IPS DF 6.9 (cell line): ENCODE results near the gene SF3B6.

Experiments
- DNase-seq: peaks from one replicate; pipeline ENCODE4 v3.0.0-alpha.2; 2013; ENCODE audit warnings: low read depth, low spot score
- H3K27ac ChIP-seq: one replicate; pipeline ENCODE4 v1.5.1; 2013; ENCODE audit warnings: low read length, control low read depth
- H3K27me3 ChIP-seq: 2 replicates; pipeline ENCODE4 v1.6.1; 2013; ENCODE audit warnings: mild to moderate bottlenecking, low read length; ENCODE audit not compliant: control insufficient read depth, insufficient read depth
- H3K36me3 ChIP-seq: 2 replicates; pipeline ENCODE4 v1.6.1; 2013; ENCODE audit warnings: low read length; ENCODE audit not compliant: control insufficient read depth, insufficient read depth
- H3K4me1 ChIP-seq: 2 replicates; pipeline ENCODE4 v1.6.1; 2013; ENCODE audit warnings: low read length; ENCODE audit not compliant: control insufficient read depth, insufficient read depth
- H3K4me3 ChIP-seq: 2 replicates; pipeline ENCODE4 v1.5.1; 2013; ENCODE audit warnings: mild to moderate bottlenecking, low read length
- H3K9me3 ChIP-seq: 2 replicates; pipeline ENCODE4 v1.6.1; 2013; ENCODE audit warnings: low read length, inconsistent platforms; ENCODE audit not compliant: control insufficient read depth, insufficient read depth
- WGBS: extraction: QIAGEN DNeasy Blood & Tissue Kit; methylation state at CpG from one replicate; pipeline ENCODE4 v1.1.7; 2013; ENCODE audit warnings: mixed read lengths, missing lambda C conversion rate; ENCODE audit not compliant: insufficient read length, insufficient coverage; 5-methylcytosine and 5-hydroxymethylcytosine counted together

The SF3B6 gene

GRCh38 chr2:24075915-24076848, at the start of gene SF3B6:
TSS of gene SF3B6 (minus strand) at chr2:24076326. CDS start at chr2:24076229, 97 bp downstream.
- DNase-seq = peak; percentile 99
- Histone ChIP-seq H3K27ac (no peak within 1 kb of the TSS), H3K4me1 (no peaks in the 10 kb centered on the region), H3K27me3 (no peaks in the 10 kb centered on the region), H3K4me3 (peak within 1 kb of the TSS; percentile 83), H3K36me3 (peaks cover 2% of the 10 kb centered on the region; the same call in 1 of the 2 replicates), H3K9me3 (no peaks in the 10 kb centered on the region)
- WGBS = no CpG with 5 or more reads among the region's 64 CpGs

GRCh38 chr2:24123922-24124580, 47.9 kb upstream of the SF3B6 start:
- H3K27ac ChIP-seq = no peak overlapping the region
- H3K27me3 ChIP-seq = no peaks in the 10 kb centered on the region
- peak overlapping the region; percentile 73; the same call in 1 of the 2 replicates for H3K4me3 ChIP-seq
- H3K4me1 ChIP-seq = no peaks in the 10 kb centered on the region
- DNase-seq = no peak
- H3K9me3 ChIP-seq = no peaks in the 10 kb centered on the region
- no peaks in the 10 kb centered on the region for H3K36me3 ChIP-seq
- no CpG with 5 or more reads among the region's 9 CpGs for WGBS

GRCh38 chr2:24123195-24123921, 47.2 kb upstream of the SF3B6 start, which contains the start of the genes FAM228B and PFN4:
TSS of gene FAM228B (plus strand) at chr2:24123469. CDS start at chr2:24124362, 893 bp downstream.
TSS of gene PFN4 (minus strand) at chr2:24123334. CDS start at chr2:24122535, 799 bp downstream.
- no peaks in the 10 kb centered on the region for H3K27me3 ChIP-seq
- H3K4me1 ChIP-seq = no peaks in the 10 kb centered on the region
- DNase-seq = no peak
- H3K36me3 ChIP-seq = no peaks in the 10 kb centered on the region
- no peak within 1 kb of the TSS for H3K27ac ChIP-seq
- WGBS = no CpG with 5 or more reads among the region's 103 CpGs
- peak within 1 kb of the TSS; percentile 73 for H3K4me3 ChIP-seq
- no peaks in the 10 kb centered on the region for H3K9me3 ChIP-seq

- Histone ChIP-seq H3K36me3 (no peaks in the 10 kb centered on the region), H3K27ac (no peak overlapping the region), H3K4me1 (no peaks in the 10 kb centered on the region), H3K4me3 (peak overlapping the region; percentile 73; the same call in 1 of the 2 replicates), H3K27me3 (no peaks in the 10 kb centered on the region), H3K9me3 (no peaks in the 10 kb centered on the region)
- no CpG with 5 or more reads among the region's 15 CpGs for WGBS
- no peak for DNase-seq
Measured at GRCh38 chr2:24122366-24123194, 46.5 kb upstream of the SF3B6 start.

- no peaks in the 10 kb centered on the region for H3K36me3 ChIP-seq
- no peak overlapping the region for H3K27ac ChIP-seq
- H3K4me3 ChIP-seq = no peak overlapping the region
- H3K27me3 ChIP-seq = no peaks in the 10 kb centered on the region
- H3K9me3 ChIP-seq = no peaks in the 10 kb centered on the region
- no peak for DNase-seq
- no CpG with 5 or more reads among the region's 4 CpGs for WGBS
- no peaks in the 10 kb centered on the region for H3K4me1 ChIP-seq
Measured at GRCh38 chr2:24121469-24121868, 45.3 kb upstream of the SF3B6 start.

- Histone ChIP-seq H3K36me3 (no peaks in the 10 kb centered on the region), H3K4me1 (no peaks in the 10 kb centered on the region), H3K27me3 (no peaks in the 10 kb centered on the region), H3K27ac (no peak overlapping the region), H3K4me3 (no peak overlapping the region), H3K9me3 (no peaks in the 10 kb centered on the region)
- no CpG with 5 or more reads among the region's 5 CpGs for WGBS
- no peak for DNase-seq
Measured at GRCh38 chr2:24121066-24121465, 44.9 kb upstream of the SF3B6 start.

- WGBS = no CpG with 5 or more reads among the region's 1 CpG
- no peak overlapping the region for H3K4me3 ChIP-seq
- no peaks in the 10 kb centered on the region for H3K9me3 ChIP-seq
- H3K4me1 ChIP-seq = no peaks in the 10 kb centered on the region
- no peak for DNase-seq
- no peaks in the 10 kb centered on the region for H3K27me3 ChIP-seq
- H3K27ac ChIP-seq = no peak overlapping the region
- no peaks in the 10 kb centered on the region for H3K36me3 ChIP-seq
Measured at GRCh38 chr2:24117902-24118301, 41.8 kb upstream of the SF3B6 start.

- no CpG with 5 or more reads among the region's 2 CpGs for WGBS
- H3K27ac ChIP-seq = no peak overlapping the region
- DNase-seq = no peak
Measured at GRCh38 chr2:24115057-24115456, 38.9 kb upstream of the SF3B6 start.

GRCh38 chr2:24111407-24111901, 35.3 kb upstream of the SF3B6 start:
- Histone ChIP-seq H3K4me1 (no peaks in the 10 kb centered on the region), H3K36me3 (no peaks in the 10 kb centered on the region), H3K27ac (no peak overlapping the region), H3K9me3 (no peaks in the 10 kb centered on the region), H3K4me3 (no peak overlapping the region), H3K27me3 (no peaks in the 10 kb centered on the region)
- WGBS = no CpG with 5 or more reads among the region's 2 CpGs
- no peak for DNase-seq

More at GRCh38 chr2:24115057-24115456, 38.9 kb upstream of the SF3B6 start:
- H3K4me1 ChIP-seq = no peaks in the 10 kb centered on the region
- no peaks in the 10 kb centered on the region for H3K36me3 ChIP-seq
- no peaks in the 10 kb centered on the region for H3K27me3 ChIP-seq
- H3K4me3 ChIP-seq = no peak overlapping the region
- H3K9me3 ChIP-seq = no peaks in the 10 kb centered on the region
